GM11168 (cell line): ENCODE data around the gene EIF4H.
"Not testable (repeated sequence)": the region's sequence is repeated elsewhere in the genome, so short reads cannot be mapped to it uniquely, and the experiment has no call there.

Experiments
- in situ Hi-C: fragments of 300-500 bp; cut with MboI; formaldehyde crosslinking; loops from one replicate; pipeline ENCODE4 v1.12.0; 2022; ENCODE audit warnings: low sequenced_read_pairs; ENCODE audit not compliant: unreplicated experiment

Gene EIF4H

GRCh38 chr7:74173866-74174605, at the start of gene EIF4H:
Gene EIF4H (plus strand): TSS chr7:74174356. CDS start chr7:74174384, 28 bp downstream.
- in situ Hi-C loops, result no loop called here

- in situ Hi-C loops, result no loop called here
Observed at GRCh38 chr7:74126220-74126880, 47.8 kb upstream of the EIF4H start.

- in situ Hi-C loops, result no loop called here
Observed at GRCh38 chr7:74129887-74130286, 44.3 kb upstream of the EIF4H start.

GRCh38 chr7:74130518-74130917, 43.6 kb upstream of the EIF4H start:
- in situ Hi-C loops, result no loop called here

GRCh38 chr7:74134117-74134620, 40.0 kb upstream of the EIF4H start:
- in situ Hi-C loops, result no loop called here

- in situ Hi-C loops, result no loop called here
Observed at GRCh38 chr7:74138334-74138867, 35.8 kb upstream of the EIF4H start.

GRCh38 chr7:74138945-74139843, 35.0 kb upstream of the EIF4H start:
- in situ Hi-C loops, result no loop called here

- in situ Hi-C loops, result no loop called here
Observed at GRCh38 chr7:74141705-74142104, 32.5 kb upstream of the EIF4H start.

- in situ Hi-C loops, result no loop called here
Observed at GRCh38 chr7:74143383-74143782, 30.8 kb upstream of the EIF4H start.

GRCh38 chr7:74148491-74148890, 25.7 kb upstream of the EIF4H start:
- in situ Hi-C loops, result no loop called here

GRCh38 chr7:74149071-74149470, 25.1 kb upstream of the EIF4H start:
- in situ Hi-C loops, result no loop called here

GRCh38 chr7:74149603-74150002, 24.6 kb upstream of the EIF4H start:
- in situ Hi-C loops, result no loop called here

GRCh38 chr7:74153736-74154135, 20.4 kb upstream of the EIF4H start:
- in situ Hi-C loops, result no loop called here

GRCh38 chr7:74155810-74156395, 18.3 kb upstream of the EIF4H start:
- in situ Hi-C loops, result no loop called here

- in situ Hi-C loops, result no loop called here
Observed at GRCh38 chr7:74157605-74158004, 16.6 kb upstream of the EIF4H start.

- in situ Hi-C loops, result no loop called here
Observed at GRCh38 chr7:74164985-74165456, 9.1 kb upstream of the EIF4H start.

GRCh38 chr7:74165867-74166593, 8.1 kb upstream of the EIF4H start:
- in situ Hi-C loops, result no loop called here

GRCh38 chr7:74167324-74167723, 6.8 kb upstream of the EIF4H start:
- in situ Hi-C loops, result not testable (repeated sequence)

GRCh38 chr7:74173074-74173473, 1.1 kb upstream of the EIF4H start:
- in situ Hi-C loops, result no loop called here
